ENCODE measurements around the gene STK39. TPM values are rescaled to one million over a fixed set of nuclear protein-coding genes. Genes with fewer than 3 reads are reported as not detected.

Gene STK39
- polyA plus RNA-seq, 1 donor (not counting 4 experiments of a cell fraction or from before 2014, with no cell fraction given), result 20.7 TPM

- H3K9me3 ChIP-seq (ENCODE audit: control insufficient read depth, low read depth, low read length), result no peaks in the 10 kb centered on the region
- H3K27me3 ChIP-seq (ENCODE audit: control insufficient read depth, extremely low read depth, insufficient read depth, low read length), result no peaks in the 10 kb centered on the region
- no peak overlapping the region for H3K4me2 ChIP-seq (ENCODE audit: control insufficient read depth, extremely low read depth, insufficient read depth, low read depth, low read length)
- TF ChIP-seq EZH2 (IDR thresholded peaks at IDR 0.05; ENCODE audit: low read length) (no peak), CTCF (optimal IDR thresholded peaks at IDR 0.05 in 1 of 3, IDR thresholded peaks at IDR 0.05 in 1 of 3, conservative IDR thresholded peaks at IDR 0.05 in 1 of 3; ENCODE audit: extremely low read depth in 1 of 3, insufficient read depth in 2 of 3, low read length in 3 of 3) (no peak)
- no peaks in the 10 kb centered on the region for H4K20me1 ChIP-seq (ENCODE audit: control insufficient read depth, extremely low read depth, insufficient read depth, low read length)
- H3K27ac ChIP-seq (ENCODE audit: control insufficient read depth, insufficient read depth, low read length), result no peak overlapping the region
- no peak for FAIRE-seq
- H3K4me3 ChIP-seq (ENCODE audit: control insufficient read depth in 2 of 3, extremely low read depth in 1 of 3, insufficient read depth in 2 of 3, low read depth in 1 of 3, low read length in 3 of 3), result no peak overlapping the region
- no peak for DNase-seq (ENCODE audit: low read depth, low spot score)
- H3K36me3 ChIP-seq (ENCODE audit: control insufficient read depth in 2 of 2, extremely low read depth in 1 of 2, insufficient read depth in 2 of 2, low read length in 2 of 2), result peaks cover 0 to 1% of the 10 kb centered on the region in 2 experiments
- no peak overlapping the region for H2AFZ ChIP-seq (ENCODE audit: control insufficient read depth, low read length)
- H3K4me1 ChIP-seq (ENCODE audit: control insufficient read depth, extremely low read depth, insufficient read depth, low read length), result peaks cover 5% of the 10 kb centered on the region
- H3K79me2 ChIP-seq (ENCODE audit: control insufficient read depth, insufficient read depth, low read length), result no peaks in the 10 kb centered on the region
- H3K9me1 ChIP-seq (ENCODE audit: control insufficient read depth, extremely low read depth, insufficient read depth, low read length), result no peaks in the 10 kb centered on the region
- H3K9ac ChIP-seq (ENCODE audit: control insufficient read depth, extremely low read depth, insufficient read depth, low read length), result no peak overlapping the region
- dilution Hi-C loops (cut with MboI; ENCODE audit: extremely low pct_ligation_motif_present, low sequenced_read_pairs), result no loop called here
These were observed 216.4 kb downstream of the STK39 start for GRCh38 chr2:168030862-168031624.

- no peak for FAIRE-seq
- TF ChIP-seq CTCF (optimal IDR thresholded peaks at IDR 0.05 in 1 of 3, IDR thresholded peaks at IDR 0.05 in 1 of 3, conservative IDR thresholded peaks at IDR 0.05 in 1 of 3; ENCODE audit: extremely low read depth in 1 of 3, insufficient read depth in 2 of 3, low read length in 3 of 3), result no peak
- TF ChIP-seq EZH2 (IDR thresholded peaks at IDR 0.05; ENCODE audit: low read length), result no peak
These were observed 218.3 kb downstream of the STK39 start for GRCh38 chr2:168029071-168029470.

More at GRCh38 chr2:168029071-168029470, 218.3 kb downstream of the STK39 start:
- H3K27ac ChIP-seq (ENCODE audit: control insufficient read depth, insufficient read depth, low read length), result no peak overlapping the region
- no peak overlapping the region for H3K9ac ChIP-seq (ENCODE audit: control insufficient read depth, extremely low read depth, insufficient read depth, low read length)
- no peak overlapping the region for H3K4me2 ChIP-seq (ENCODE audit: control insufficient read depth, extremely low read depth, insufficient read depth, low read depth, low read length)
- no peaks in the 10 kb centered on the region for H3K9me1 ChIP-seq (ENCODE audit: control insufficient read depth, extremely low read depth, insufficient read depth, low read length)
- H3K4me3 ChIP-seq (ENCODE audit: control insufficient read depth in 2 of 3, extremely low read depth in 1 of 3, insufficient read depth in 2 of 3, low read depth in 1 of 3, low read length in 3 of 3), result no peak overlapping the region
- no peak for DNase-seq (ENCODE audit: low read depth, low spot score)
- no peaks in the 10 kb centered on the region for H3K36me3 ChIP-seq (ENCODE audit: control insufficient read depth in 2 of 2, extremely low read depth in 1 of 2, insufficient read depth in 2 of 2, low read length in 2 of 2)
- H4K20me1 ChIP-seq (ENCODE audit: control insufficient read depth, extremely low read depth, insufficient read depth, low read length), result no peaks in the 10 kb centered on the region
- no peaks in the 10 kb centered on the region for H3K79me2 ChIP-seq (ENCODE audit: control insufficient read depth, insufficient read depth, low read length)
- H2AFZ ChIP-seq (ENCODE audit: control insufficient read depth, low read length), result no peak overlapping the region
- H3K4me1 ChIP-seq (ENCODE audit: control insufficient read depth, extremely low read depth, insufficient read depth, low read length), result peaks cover 5% of the 10 kb centered on the region
- dilution Hi-C loops (cut with MboI; ENCODE audit: extremely low pct_ligation_motif_present, low sequenced_read_pairs), result no loop called here
- H3K27me3 ChIP-seq (ENCODE audit: control insufficient read depth, extremely low read depth, insufficient read depth, low read length), result no peaks in the 10 kb centered on the region
- no peaks in the 10 kb centered on the region for H3K9me3 ChIP-seq (ENCODE audit: control insufficient read depth, low read depth, low read length)
